Type B pancreatic cell (in vitro differentiated cells): ENCODE results near the gene TRAF2. TPM values are rescaled to one million over a fixed set of nuclear protein-coding genes. Genes with fewer than 3 reads are reported as not detected.
A peak's percentile ranks its signal among the peaks of the same experiment; 100 is the strongest.

Experiments
- DNase-seq: peaks from one replicate; pipeline ENCODE4 v3.0.0; 2021; ENCODE audit warnings: mixed read lengths; ENCODE audit not compliant: unreplicated experiment; ENCODE audit errors: extremely low spot score
- H3K27ac Mint-ChIP-seq: 2 replicates; pipeline ENCODE4 v1.8.0; 2021; ENCODE audit warnings: mild to moderate bottlenecking, mixed read lengths
- H3K27me3 Mint-ChIP-seq: 2 replicates; pipeline ENCODE4 v1.8.0; 2021; ENCODE audit warnings: mixed read lengths
- H3K36me3 Mint-ChIP-seq: 2 replicates; pipeline ENCODE4 v1.8.0; 2021; ENCODE audit warnings: mixed read lengths
- H3K4me1 Mint-ChIP-seq: one replicate; pipeline ENCODE4 v1.8.0; 2021; ENCODE audit warnings: mixed read lengths; ENCODE audit not compliant: unreplicated experiment
- H3K4me3 Mint-ChIP-seq: 2 replicates; pipeline ENCODE4 v1.8.0; 2021; ENCODE audit warnings: mild to moderate bottlenecking, mixed read lengths
- H3K9me3 Mint-ChIP-seq: 2 replicates; pipeline ENCODE4 v1.8.0; 2021; ENCODE audit warnings: mixed read lengths
- CTCF ChIP-seq: fragments of 200-600 bp; sonication (generic); conservative IDR thresholded peaks from 2 replicates; pipeline ENCODE4 v1.5.0; 2021; ENCODE audit warnings: antibody characterized with exemption, mild to moderate bottlenecking
- total RNA-seq: library from RNA; stranded (reverse); gene quantifications from 2 replicates; pipeline ENCODE4 v1.2.1, GENCODE V29; 2021; ENCODE audit warnings: low replicate concordance

The TRAF2 gene
- total RNA-seq, 1 donor from 2014 or later = 22.3 TPM

- DNase-seq = no peak
- no peaks in the 10 kb centered on the region for H3K9me3 Mint-ChIP-seq
- H3K4me3 Mint-ChIP-seq = peak overlapping the region; percentile 81
- no peaks in the 10 kb centered on the region for H3K27me3 Mint-ChIP-seq
- TF ChIP-seq CTCF = peak; percentile 67
- no peaks in the 10 kb centered on the region for H3K36me3 Mint-ChIP-seq
- peaks cover 4% of the 10 kb centered on the region for H3K4me1 Mint-ChIP-seq
- H3K27ac Mint-ChIP-seq = peak overlapping the region; percentile 94
Measured at GRCh38 chr9:136947955-136948510, 61.7 kb downstream of the TRAF2 start.

- no peaks in the 10 kb centered on the region for H3K27me3 Mint-ChIP-seq
- H3K36me3 Mint-ChIP-seq = no peaks in the 10 kb centered on the region
- H3K27ac Mint-ChIP-seq = peak overlapping the region; percentile 94
- H3K4me3 Mint-ChIP-seq = peak overlapping the region; percentile 85
- no peaks in the 10 kb centered on the region for H3K9me3 Mint-ChIP-seq
- no peak for DNase-seq
- H3K4me1 Mint-ChIP-seq = peaks cover 4% of the 10 kb centered on the region
- no peak for TF ChIP-seq CTCF
Measured at GRCh38 chr9:136949239-136949816, 63.0 kb downstream of the TRAF2 start.

GRCh38 chr9:136949817-136950655 is 63.7 kb downstream of the TRAF2 start:
- TF ChIP-seq CTCF = peak; percentile 30
- H3K4me3 Mint-ChIP-seq = peak overlapping the region; percentile 85
- peak overlapping the region; percentile 90 for H3K27ac Mint-ChIP-seq
- DNase-seq = peak; percentile 95
- H3K9me3 Mint-ChIP-seq = no peaks in the 10 kb centered on the region
- no peaks in the 10 kb centered on the region for H3K4me1 Mint-ChIP-seq
- no peaks in the 10 kb centered on the region for H3K27me3 Mint-ChIP-seq
- no peaks in the 10 kb centered on the region for H3K36me3 Mint-ChIP-seq

GRCh38 chr9:136950656-136951276 is 64.5 kb downstream of the TRAF2 start:
- no peak for TF ChIP-seq CTCF
- Mint-ChIP-seq H3K9me3 (no peaks in the 10 kb centered on the region), H3K27ac (peak overlapping the region; percentile 90), H3K4me3 (peak overlapping the region; percentile 83), H3K36me3 (no peaks in the 10 kb centered on the region), H3K27me3 (no peaks in the 10 kb centered on the region), H3K4me1 (no peaks in the 10 kb centered on the region)
- DNase-seq = no peak

- no peaks in the 10 kb centered on the region for H3K36me3 Mint-ChIP-seq
- no peaks in the 10 kb centered on the region for H3K4me1 Mint-ChIP-seq
- TF ChIP-seq CTCF = no peak
- H3K27ac Mint-ChIP-seq = no peak within 1 kb of the TSS
- H3K4me3 Mint-ChIP-seq = no peak within 1 kb of the TSS
- H3K27me3 Mint-ChIP-seq = no peaks in the 10 kb centered on the region
- DNase-seq = no peak
- H3K9me3 Mint-ChIP-seq = no peaks in the 10 kb centered on the region
Measured at GRCh38 chr9:136951541-136952320, 65.4 kb downstream of the TRAF2 start, which contains the start of gene LCN12. LCN12 (plus strand) TSS chr9:136952273; CDS start chr9:136952328, 55 bp downstream.
